ENCODE results near the gene PHKG1.
"Not testable (repeated sequence)": the region's sequence is repeated elsewhere in the genome, so short reads cannot be mapped to it uniquely, and the experiment has no call there.

The PHKG1 gene

GRCh38 chr7:56045758-56046157 lies 47.0 kb downstream of the PHKG1 start:
- DNase-seq (ENCODE audit: low spot score): not testable (repeated sequence)

GRCh38 chr7:56040730-56041129 lies 52.0 kb downstream of the PHKG1 start:
- DNase-seq (ENCODE audit: low spot score): no peak

- DNase-seq (ENCODE audit: low spot score): peak; percentile 90
Observed at GRCh38 chr7:56033671-56034432, 58.9 kb downstream of the PHKG1 start.

GRCh38 chr7:56032578-56032977 lies 60.2 kb downstream of the PHKG1 start:
- DNase-seq (ENCODE audit: low spot score): not testable (repeated sequence)

DNA sequence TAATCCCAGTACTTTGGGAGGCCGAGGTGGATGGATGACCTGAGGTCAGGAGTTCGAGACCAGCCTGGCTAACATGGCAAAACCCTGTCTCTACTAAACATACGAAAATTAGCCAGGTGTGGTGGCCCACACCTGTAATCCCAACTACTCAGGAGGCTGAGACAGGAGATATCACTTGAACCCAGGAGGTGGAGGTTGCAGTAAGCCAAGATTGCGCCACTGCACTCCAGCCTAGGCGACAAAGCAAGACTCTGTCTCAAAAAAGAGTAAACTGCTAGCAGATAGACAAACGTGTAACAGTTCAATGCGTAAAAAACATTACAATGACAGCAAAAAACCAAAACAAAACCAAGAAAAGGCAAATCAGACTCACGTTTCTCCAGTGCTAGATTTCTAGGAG lies 61.2 kb downstream of the PHKG1 start:
- DNase-seq (ENCODE audit: low spot score): not testable (repeated sequence)

DNA sequence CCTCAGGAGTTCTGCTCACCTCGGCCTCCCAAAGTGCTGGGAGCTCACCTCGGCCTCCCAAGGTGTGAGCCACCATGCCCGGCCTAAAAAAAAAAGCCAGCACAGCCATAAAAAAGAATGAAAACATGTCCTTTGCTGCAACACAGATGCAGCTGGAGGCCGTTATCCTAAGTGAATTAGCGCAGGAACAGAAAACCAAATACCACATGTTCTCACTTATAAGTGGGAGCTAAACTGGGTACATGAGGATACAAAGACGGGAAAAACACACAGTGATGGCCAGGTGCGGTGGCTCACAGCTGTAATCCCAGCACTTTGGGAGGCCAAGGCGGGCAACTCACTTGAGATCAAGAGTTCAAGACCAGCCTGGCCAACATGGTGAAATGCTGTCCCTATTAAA lies 62.4 kb downstream of the PHKG1 start:
- DNase-seq (ENCODE audit: low spot score): no peak

All from iPS-NIHi11 (cell line).